NT2/D1 (cell line): ENCODE results near the gene NDUFAF8.

ENCODE experiments used
- SUZ12 ChIP-seq: IDR thresholded peaks from 2 replicates; pipeline ENCODE4 v1.6.1; 2011; ENCODE audit not compliant: insufficient read length, insufficient read depth; ENCODE audit errors: extremely low read depth
- YY1 ChIP-seq: IDR thresholded peaks from 2 replicates; pipeline ENCODE4 v1.6.1; 2011; ENCODE audit not compliant: insufficient read length, insufficient read depth

GRCh38 chr17:81200201-81200600, 38.9 kb upstream of the NDUFAF8 start:
- TF ChIP-seq SUZ12 (no peak), YY1 (no peak)
